Measurements from ENCODE around the gene RPL18A.

The RPL18A gene

DNA sequence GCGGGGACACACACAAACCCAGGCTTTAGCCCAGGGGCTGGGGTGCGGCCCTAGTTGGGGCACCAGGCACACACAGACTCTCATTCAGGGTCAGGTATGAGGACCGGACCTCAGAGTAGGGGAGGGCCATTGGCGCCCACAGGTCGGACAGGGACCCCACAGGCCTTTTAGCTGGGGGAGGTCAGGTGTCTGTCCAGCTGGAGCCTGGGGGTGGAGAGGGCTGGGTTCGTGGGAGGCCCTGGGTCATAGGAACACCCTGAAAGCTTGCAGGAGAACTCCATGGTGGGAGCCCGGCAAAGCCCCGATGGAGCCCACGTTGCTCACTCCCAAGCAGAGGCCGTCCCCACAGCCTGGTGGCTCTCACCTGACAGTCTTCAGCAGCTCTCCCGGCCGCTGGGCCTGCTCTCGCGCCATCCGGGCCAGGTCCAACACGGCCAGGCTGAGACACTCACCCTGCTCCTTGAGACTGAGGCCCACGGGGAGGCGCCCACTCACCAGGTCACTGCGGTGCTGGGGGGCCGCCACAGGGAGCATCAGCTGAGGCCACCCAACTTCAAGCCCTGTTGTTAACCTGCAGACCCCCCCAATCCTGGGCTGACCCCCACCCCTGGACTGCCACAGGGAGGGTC lies 16.9 kb upstream of the RPL18A start:
- no peak for DNase-seq

DNA sequence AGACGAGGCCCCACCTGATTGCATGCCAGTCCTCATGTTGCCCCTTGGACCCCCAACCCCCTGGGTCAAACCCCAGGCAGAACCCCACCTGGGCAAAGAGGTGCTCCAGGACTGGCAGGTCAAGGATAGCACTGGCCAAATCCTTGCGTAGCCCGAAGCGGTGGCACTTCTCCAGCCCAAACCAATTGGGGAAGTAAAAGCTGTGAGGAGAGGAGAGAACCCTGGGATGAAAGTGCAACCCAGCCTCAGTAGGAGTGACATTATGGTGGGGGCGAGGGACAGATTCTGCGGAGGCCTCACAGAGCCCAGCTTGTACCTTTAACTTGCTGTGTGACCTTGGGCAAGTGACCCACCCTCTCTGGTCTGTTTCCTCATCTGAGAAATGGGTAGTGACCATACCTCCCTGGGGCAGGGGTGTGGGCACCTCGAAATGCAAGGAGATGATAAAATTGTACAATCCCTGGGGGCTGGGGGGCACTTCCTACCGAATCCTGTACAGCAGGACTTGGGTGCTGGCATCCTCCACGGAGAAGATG lies 16.4 kb upstream of the RPL18A start:
- no peak for DNase-seq

DNA sequence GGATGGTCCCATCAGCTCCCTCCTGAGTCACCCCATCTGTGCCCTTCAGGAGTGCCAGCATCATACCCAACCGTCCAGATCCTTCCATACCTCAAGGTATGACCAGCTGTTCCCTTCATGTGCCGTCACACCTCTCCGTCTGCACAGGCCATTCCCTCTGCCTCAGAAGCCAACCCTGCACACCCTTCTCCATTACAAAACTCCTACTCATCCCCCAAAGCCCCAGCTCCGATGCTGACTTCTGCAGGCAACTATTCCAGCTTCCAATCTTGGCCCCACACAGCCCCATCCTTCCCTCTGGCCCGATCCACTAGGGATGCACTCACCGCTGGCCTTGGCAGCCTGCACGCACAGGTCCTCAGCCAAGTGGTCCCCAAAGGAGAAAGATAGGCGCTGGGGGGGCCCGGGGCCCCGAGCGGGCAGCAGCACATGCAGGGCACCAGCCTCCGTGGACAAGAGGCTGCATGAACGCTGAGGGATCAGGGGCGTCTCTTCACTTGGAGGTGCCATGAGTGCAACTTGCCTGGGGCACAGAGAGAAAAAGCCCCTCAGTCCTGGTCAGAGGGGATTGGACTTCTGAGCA lies 15.7 kb upstream of the RPL18A start:
- no peak for DNase-seq

DNA sequence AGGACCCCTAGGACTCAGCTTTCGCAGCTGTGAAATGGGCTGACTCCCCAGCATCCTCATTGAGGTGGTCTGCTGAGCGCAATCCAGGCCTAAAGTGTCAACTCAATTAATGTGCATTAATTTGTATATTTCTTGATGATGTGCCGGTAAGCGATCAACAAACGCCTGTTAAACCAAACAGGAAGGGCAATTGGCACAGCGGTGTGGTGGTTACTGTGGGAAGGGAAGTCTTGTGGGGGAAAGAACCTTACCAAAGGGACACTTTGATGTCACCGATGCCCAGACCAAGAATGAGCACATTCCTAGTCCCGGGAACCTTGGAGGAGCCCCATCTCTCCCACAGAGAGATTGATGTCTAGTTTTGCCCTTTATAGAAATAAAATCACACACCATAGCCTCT lies 13.6 kb upstream of the RPL18A start:
- no peak for DNase-seq

DNA sequence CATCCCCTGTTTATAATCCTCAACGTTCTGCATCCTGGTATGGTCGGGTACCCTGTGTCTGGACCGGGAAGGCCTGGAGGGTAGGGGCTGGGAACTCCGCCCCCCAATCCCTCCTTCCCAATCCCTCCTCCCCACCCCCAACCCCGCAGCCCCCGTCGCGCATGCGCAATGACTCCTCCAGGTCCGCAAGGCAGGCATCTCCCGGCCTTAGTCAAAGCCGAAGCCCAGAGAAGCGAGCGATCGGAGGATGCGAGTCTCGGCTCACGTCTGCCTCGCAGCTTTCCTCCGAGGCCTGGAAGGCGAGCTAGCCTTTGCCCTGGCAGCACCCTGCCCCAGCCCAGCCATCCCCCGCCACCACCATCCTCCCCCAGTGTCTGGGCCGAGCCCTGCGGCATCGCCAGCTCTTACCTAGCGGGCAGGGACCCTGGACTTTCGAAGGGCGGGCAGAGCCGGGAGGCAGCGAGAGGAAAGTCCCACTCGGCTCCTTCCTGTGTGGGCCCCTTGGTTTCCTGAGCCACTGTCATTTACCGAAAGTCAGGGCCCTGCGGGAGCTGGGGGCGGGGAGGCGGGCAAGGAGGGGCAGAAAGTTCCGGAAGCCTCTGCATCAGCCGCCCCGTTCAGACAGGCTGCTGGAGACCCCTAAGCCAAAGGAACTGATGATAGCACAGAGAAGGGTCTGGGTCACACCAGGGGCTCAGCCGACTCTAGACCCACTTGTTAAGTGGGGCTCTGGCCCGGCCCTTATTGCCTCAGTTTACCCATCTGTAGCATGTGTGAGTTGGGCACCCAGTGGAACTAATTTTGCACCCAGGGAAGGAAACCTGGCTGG lies 12.0 kb upstream of the RPL18A start, which contains the start of gene JAK3:
JAK3 (minus strand) TSS at position 445 of the 829 bp plus-strand sequence. CDS start 3,565 bp downstream, outside the sequence.
- DNase-seq: no peak

DNA sequence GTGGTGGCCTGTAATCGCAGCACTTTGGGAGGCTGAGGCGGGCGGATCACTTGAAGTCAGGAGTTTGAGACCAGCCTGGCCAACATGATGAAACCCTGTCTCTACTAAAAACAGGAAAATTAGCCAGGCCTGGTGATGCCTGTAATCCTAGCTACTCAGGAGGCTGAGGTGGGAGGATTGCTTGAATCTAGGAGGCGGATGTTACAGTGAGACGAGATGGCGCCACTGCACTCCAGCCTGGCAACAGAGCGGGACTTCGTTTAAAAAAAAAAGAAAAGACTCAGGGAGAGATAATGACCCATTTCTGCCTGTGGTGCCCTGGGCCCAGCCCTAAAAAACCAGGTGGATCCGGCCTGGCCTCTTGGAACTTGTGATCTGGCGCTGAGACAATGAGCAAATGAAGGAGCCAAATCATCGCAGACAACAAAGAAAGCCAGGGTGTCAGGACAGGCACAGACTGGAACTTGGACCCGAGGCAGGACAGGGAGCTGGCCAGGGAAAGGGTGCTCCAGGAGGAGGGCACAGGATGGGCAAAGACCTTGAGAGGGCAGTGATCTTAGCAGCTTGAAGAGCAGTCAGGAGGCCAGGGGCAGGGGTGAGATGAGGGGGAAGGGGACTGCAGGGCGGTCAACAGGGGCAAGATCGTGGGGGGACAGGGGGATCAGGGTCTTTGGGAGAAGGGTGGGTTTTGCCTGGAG lies 11.0 kb upstream of the RPL18A start:
- DNase-seq: no peak

DNA sequence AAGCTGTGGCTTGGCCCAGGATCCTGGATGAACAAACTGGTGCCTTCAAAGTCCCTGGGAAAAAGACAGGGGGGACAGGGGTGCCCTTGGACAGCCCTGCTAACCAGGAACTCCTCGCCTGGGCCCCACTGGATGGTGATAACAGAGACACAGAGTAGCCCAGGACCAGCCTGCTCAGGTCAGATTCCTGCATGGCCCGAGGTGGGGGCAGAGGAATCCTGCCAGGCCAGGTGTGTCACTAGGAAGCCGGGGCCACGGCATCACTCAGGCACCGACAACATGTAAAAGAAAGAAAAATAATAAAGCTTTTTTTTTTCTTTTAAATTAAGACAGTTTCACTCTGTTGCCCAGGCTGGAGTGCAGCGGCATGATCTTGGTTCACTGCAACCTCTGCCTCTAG lies 5.6 kb upstream of the RPL18A start:
- DNase-seq: no peak

DNA sequence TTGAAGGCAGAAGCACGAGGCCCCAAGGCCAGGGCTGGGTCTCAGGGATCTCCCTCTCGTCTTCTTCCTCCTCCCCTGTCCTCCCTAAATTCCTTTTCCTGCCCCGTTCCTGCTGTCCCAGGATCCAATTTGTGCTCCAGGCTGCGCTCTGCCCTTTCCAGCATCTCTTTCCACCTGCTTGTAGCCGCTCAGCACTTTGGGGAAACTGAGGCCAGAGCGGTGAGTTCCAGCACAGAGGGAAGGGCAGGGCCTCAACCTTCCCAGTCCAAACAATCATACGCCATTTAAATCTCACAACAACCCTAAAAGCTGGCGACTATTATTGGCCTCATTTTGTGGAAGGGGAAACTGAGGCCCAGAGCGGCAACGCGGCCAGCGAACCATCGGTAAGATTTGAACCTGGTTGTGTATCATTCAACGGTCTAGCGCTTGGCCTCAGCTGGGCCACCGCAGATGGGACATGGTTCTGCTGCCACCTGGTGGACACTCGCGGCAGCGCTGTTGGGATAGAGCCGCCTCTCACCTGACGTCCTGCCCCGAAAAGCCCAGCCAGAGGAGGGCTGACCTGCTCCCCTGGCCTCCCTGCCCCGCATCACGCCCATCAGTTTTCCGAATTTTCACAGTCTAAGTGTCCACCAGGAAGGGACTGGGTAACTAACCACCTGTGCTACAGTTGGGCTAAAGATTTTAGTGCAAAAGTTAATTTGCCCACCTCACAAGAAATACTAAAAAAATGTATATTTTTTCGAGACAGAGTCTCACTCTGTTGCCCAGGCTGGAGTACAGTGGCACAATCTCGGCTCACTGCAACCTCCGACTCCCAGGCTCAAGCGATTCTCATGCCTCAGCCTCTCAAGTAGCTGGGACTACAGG lies 4.2 kb upstream of the RPL18A start:
- DNase-seq: no peak

DNA sequence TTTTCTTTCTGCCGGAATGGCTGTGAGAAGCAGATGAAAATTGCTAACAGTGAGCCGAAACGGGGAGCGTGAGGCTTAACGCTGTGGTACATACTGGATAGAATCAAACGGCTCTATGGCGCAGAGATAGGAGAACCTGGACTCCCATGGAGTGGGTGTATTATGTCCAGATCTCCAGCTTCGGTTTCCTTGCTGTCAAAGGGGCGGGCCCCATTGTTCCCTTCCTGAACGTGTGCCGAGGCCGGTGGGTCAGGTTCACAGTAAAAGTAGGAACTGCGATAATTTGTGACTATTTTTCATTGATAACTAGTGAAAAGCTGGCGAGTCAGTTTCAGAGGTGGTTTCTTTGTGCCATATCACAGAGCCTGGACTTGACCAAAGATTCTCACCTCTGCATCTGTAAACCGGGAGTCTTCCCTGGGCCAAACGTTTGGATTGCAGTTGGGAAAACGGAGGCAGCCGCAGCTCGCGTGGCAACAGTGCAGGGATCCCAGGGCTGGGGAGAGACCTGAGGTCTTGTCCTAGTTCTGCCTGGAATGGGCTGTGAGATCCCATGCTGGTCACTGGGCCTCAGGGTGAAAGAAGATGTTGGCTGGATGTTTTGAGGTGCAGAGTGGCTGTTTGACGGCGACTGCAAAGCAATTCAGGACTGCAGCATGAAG lies 752 bp downstream of the RPL18A start:
- no peak for DNase-seq

DNA sequence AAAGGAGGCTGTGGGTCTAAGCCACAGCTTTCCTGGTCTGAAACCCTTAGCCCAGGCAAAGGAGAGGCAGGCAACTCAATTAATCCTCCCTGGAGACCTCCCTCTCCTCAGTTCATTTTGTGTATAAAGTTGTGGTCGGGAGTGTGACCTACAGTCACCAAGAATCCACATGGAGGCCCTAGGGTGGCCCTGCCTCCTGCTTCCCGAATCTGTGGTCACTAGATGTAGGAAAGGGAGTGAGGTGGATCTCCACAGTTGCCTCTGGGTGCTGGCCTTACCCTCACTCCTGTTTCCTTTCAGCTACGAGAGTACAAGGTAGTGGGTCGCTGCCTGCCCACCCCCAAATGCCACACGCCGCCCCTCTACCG lies 1.3 kb downstream of the RPL18A start:
- DNase-seq: no peak

DNA sequence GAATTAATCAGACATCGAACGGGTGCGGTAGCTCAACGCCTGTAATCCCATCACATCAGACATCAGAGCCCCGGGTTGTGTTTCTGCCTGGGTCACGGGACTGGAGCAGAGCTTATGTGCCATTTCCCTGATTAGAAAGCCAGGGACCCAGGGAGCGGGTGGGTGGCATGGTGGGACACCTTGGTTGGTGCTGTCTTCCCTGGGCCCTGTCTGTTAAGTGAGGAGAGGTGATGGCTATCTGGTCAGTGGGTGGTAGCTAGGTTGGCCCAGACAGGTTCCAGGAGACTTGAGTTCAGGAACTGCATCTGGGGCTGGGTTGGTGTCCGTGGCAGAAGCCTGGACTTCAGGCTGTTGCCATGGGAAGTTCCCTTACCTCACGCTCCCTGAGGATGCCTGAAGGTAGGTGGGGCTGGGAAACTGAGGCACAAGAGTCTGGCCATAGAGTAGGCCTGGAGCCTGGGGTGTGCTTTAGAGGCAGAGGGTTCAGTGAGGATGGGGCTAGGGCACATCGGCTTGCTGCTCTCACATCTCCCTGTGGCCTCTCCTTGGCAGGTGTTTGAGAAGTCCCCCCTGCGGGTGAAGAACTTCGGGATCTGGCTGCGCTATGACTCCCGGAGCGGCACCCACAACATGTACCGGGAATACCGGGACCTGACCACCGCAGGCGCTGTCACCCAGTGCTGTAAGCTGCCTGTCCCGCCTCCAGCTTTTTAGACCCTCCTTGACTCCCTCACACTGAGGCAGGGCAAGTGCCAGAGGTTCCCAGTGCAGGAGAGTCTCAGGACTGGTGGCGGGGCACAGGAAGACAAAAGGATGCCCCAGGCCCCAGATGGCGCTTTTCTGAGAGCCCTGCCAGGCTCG lies 2.1 kb downstream of the RPL18A start:
- DNase-seq: no peak

DNA sequence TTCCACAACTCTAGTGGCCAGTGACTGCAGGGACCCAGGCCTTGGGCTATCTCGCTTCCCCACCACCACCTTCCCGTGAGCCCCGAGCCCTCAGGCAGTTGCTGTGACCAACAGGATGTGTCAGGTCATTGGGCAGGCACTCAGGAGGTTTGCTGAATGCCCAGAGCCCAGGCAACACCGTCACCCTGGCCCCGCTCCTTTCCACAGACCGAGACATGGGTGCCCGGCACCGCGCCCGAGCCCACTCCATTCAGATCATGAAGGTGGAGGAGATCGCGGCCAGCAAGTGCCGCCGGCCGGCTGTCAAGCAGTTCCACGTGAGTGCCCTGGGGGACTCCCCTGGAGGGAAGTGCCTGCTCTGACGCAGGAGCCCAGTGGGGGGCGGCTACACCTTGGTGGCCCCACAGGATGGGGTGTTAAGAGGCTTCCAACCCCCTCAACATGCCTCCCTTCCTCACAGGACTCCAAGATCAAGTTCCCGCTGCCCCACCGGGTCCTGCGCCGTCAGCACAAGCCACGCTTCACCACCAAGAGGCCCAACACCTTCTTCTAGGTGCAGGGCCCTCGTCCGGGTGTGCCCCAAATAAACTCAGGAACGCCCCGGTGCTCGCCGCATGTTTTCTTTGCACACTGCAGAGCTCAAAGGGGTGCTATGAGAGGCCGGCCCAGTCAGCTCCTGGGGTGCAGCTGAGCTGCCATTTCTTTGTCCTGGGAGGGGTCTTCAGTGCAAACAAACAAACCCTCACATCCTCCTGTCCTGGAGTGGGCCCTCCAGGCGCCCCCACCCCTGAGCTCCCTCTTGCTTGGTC lies 3.2 kb downstream of the RPL18A start:
- no peak for DNase-seq

DNA sequence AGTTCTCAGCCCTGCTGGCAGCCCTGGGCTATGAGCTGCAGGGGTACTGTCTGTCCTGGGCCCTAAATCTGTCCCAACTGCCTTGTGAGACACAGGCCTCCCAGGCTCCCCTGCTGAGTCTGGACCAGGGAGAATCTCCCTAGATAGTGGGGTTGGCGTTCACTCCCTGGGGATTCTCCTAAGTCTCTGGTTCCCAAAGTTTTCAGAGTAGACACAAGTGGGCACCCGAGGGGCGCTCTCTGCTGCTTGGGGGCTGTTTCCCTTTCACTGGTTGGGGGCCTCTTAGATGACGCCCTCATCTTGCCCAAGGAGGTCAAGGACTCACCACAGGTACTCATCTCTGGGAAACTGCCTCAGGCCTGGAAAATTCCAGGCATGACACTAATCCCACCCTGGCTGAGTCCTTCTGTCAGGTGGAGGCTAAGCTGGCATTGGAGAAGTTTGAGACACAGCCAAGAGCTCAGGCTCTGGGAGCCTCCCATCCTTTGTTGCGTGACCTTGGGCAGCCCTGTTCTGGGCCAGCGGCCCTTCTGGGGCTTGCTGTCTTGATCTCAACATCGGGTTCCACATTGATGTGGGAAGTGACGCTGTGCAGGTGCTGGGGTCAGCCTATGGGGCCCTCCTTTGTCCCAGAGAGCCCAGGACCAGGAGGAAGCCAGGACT lies 3.9 kb downstream of the RPL18A start:
- no peak for DNase-seq

DNA sequence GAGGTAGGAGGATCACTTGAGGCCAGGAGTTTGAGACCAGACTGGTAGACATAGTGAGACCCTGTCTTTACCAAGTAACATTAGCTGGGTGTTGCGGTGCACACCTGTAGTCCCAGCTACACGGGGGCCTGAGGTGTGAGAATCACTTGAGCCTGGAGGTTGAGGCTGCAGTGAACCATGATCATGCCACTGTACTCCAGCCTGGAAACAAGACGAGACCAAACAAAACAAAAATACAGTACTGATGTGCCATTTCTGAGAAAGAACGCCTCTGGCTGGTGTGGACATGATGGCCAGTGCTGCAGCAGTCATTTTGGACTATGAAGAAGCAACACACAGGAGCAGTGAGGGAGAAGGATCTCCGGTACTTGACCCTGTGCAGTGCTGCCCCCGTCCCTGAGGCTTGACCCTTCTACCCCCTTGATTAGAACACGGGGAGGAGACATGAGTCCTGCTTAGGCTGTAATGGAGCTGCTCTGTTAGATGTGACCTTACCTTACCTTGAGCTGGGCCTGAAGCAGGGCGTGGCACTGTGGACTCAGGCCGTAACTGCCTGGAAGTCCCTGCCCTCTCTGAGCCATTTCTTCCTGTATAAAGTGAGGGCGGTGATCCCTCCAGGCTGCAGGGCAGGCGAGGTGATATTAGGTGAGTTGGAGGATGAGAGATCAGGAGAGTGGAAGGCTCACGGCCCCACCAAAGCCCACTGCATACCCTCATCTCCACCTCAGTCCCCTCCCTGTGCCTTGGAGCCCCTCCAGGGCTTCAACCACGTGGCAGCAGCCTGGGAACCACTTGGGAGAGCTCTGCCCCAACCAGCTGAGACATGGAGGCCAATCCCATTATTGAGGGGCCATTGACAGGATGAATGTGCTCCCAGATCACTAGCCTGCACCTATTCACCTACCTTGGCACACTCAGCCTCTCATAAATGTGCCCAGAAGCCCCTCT lies 5.9 kb downstream of the RPL18A start:
- DNase-seq: no peak

DNA sequence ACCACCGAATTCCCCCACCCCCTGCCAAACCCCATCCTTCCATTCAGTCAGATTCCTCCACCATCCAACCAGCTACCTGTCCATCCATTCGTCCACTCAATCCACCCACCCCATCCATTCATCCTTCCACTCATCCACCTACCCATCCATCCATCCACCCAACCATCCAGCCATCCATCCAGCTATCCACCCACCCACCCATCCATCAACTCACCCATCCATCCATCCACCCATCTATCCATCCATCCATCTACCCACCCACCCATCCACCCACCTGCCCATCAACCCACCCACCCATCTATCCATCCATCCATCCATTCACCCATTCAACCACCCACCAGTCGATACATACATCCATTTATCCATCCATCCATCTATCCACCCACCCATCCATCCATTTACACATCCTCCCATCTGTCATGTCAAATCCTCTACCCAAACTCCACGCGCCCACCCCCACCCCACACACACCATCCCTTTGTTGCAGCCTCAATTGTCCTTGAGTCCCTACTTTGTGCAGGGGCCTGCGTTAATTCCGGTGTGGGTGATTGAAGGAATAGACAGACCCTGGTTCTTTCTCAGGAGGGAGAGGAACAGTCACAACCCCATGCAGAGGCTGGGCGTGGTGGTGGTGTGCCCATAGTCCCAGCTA lies 6.7 kb downstream of the RPL18A start:
- no peak for DNase-seq

DNA sequence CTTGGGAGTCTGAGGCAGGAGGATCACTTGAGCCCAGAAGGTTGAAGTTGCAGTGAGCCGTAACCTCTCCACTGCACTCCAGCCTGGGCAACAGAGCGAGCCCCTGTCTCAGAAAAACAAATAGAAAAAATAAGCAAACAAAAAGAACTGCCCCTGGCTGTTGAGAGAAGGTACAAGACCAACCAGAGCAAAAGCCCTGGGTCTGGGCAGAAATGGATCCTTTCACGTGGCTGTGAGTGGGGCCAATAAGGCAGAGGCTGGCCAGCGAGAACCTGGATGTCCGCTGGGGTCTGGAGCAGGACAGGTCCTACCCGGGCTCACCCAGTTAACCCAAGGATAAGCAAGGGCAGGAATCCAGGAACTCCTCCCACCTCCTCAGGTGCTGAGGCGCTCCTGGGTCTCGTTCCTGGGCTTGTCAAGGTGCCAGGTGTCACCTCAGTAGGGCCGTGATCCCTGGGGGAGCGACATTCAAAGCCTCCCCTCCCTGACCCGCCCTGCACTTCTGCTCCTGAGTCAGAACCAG lies 7.3 kb downstream of the RPL18A start:
- no peak for DNase-seq

DNA sequence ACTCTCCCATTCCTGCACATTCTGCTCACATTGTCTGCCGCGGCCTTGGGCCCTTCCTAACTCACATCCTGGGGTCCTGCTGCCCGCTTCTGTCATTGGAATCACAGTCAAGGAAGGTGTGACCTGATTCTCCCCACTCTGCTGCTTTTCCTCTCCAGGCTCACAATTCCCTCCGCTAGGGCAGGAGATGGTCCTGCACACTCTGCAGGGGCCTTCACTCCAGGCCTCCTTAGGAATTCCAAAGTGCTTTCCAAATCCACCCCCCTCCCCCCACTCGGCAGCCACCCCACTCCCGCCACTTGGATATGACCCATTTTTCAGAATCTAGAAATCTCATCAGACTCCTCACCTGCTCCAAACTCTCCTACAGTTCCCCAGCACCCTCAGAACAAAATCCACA lies 9.0 kb downstream of the RPL18A start:
- no peak for DNase-seq
